Endometrial microvascular endothelial cells (primary cell): ENCODE results near the gene GRHL1. TPM values are rescaled to one million over a fixed set of nuclear protein-coding genes. Genes with fewer than 3 reads are reported as not detected.

ENCODE experiments used
- in situ Hi-C: cut with HindIII; loops from 2 replicates; pipeline ENCODE4 v1.10.0; 2017; ENCODE audit warnings: low sequenced_read_pairs, low pct_unique_long_range_greater_than_20kb; ENCODE audit errors: inconsistent ontology term
- total RNA-seq: library from RNA; depleted of rRNA; stranded (reverse); fragments of >200 nt; gene quantifications from one replicate; pipeline ENCODE4 v1.2.3, GENCODE V29; 2015; ENCODE audit errors: inconsistent ontology term

The GRHL1 gene
- total RNA-seq, 1 donor from 2014 or later = 3.2 TPM

DNA sequence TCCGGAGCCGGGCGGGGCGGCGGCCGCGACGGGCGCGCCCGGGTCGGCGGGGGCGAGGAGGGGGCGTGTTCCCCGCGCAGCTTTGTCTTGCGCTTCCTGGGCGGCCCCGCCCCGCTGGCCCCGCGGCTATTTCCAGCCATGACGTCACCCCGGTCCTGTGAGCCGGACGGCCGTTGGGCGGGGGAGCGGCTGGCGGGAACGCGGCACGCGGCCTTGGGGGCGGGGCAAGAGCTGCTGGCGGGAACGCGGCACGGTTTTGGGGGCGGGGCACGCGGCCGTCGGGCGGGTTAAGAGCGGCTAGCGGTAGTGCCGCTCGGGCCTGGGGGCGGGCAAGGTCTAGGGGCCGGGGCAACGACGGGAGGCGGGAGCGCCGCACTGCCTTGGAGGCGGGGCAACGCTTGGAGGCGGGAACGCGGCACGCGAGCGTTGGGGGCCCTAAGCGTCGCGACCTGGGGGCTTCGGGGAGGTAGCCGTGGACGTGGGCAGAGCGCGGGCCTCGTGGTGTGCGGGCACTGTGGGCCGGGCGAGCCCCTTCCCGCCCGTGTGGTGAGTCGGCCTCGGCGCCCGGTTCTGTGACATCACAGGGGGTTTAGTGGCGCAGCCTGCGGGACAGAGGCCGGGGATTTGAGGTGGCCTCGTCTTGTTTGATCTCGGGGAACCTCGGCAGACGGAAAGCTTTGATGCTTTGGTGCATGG, 92.6 kb downstream of the GRHL1 start:
- in situ Hi-C loops = loop anchor here (25.0 kb wide), 1 partner anchor 232 kb away; no protein-coding TSS in a partner anchor

DNA sequence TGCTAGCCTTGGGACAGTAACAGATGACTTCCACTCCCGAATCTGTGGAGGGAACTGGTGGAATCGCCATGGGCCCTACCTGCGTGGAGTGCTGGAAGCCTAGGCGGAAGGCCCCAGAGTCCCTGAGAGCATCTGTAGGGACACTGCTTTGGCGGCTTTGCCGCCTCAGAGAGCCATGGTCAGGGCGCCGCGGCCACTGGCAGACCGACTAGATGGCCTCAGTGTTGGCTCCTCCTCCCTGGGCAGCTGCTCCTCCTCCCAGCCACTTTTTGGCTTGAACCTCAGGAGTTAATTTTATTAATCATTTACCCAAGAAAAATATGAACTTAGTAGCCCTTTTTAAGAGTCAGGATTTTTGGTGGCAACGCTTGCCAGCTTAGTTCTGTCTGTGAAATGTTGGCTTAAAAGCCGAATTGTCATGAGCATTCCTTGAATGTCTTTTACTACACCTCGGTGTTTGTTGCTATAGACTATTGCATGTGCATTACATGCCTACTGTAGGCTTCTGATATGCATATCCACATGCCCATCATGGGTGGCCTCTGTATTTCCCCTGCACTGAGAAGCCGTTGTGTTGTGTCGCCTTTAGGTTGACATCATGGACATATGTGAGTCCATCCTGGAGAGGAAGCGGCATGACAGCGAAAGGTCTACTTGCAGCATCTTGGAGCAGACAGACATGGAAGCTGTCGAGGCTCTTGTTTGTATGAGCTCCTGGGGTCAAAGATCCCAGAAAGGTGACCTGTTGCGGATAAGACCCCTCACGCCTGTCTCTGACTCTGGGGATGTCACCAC, 94.3 kb downstream of the GRHL1 start:
- in situ Hi-C loops = loop anchor here (25.0 kb wide), 1 partner anchor 233 kb away; no protein-coding TSS in a partner anchor

DNA sequence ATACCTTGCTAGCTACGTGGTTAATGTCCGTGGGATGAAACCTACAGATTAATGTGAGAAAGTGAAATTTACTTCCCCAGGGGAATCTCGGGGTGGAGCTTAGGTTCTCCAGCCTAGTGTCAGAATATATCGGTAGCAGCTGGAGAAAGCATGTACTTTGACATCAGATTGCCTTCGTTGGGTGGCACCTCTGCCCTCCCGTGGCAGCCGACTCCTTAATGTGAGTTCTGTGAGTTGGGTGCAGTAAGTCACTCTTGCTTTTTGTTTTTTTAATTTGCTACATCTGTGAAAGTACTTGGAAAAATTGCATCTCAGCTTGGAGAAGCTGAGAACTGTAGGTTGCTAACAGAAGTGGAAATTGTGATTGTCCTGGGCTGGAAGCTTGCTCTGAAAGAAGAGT, 95.4 kb downstream of the GRHL1 start:
- in situ Hi-C loops = loop anchor here (25.0 kb wide), 1 partner anchor 235 kb away; no protein-coding TSS in a partner anchor

DNA sequence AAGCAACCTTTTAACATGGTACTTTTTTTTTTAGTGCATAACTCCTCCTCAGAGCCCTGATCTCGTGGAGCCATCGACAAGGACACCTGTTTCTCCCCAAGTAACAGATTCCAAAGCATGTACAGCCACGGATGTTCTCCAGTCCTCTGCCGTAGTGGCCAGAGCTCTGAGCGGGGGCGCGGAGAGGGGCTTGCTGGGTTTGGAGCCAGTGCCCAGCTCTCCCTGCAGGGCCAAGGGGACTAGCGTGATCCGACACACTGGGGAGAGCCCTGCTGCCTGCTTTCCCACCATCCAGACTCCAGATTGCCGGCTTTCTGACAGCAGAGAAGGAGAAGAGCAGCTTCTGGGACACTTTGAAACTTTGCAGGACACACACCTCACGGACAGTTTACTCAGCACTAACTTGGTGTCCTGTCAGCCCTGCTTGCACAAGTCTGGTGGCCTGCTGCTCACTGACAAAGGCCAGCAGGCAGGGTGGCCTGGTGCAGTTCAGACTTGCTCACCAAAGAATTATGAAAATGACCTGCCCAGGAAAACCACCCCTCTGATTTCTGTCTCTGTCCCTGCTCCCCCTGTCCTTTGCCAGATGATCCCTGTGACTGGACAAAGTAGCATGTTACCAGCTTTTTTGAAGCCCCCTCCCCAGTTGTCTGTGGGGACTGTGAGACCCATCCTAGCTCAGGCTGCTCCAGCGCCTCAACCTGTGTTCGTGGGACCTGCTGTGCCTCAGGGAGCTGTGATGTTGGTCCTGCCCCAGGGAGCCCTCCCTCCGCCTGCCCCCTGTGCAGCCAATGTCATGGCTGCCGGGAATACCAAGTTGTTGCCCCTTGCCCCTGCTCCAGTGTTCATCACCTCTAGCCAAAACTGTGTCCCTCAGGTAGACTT, 96.4 kb downstream of the GRHL1 start:
- in situ Hi-C loops = loop anchor here (25.0 kb wide), 1 partner anchor 236 kb away; no protein-coding TSS in a partner anchor

DNA sequence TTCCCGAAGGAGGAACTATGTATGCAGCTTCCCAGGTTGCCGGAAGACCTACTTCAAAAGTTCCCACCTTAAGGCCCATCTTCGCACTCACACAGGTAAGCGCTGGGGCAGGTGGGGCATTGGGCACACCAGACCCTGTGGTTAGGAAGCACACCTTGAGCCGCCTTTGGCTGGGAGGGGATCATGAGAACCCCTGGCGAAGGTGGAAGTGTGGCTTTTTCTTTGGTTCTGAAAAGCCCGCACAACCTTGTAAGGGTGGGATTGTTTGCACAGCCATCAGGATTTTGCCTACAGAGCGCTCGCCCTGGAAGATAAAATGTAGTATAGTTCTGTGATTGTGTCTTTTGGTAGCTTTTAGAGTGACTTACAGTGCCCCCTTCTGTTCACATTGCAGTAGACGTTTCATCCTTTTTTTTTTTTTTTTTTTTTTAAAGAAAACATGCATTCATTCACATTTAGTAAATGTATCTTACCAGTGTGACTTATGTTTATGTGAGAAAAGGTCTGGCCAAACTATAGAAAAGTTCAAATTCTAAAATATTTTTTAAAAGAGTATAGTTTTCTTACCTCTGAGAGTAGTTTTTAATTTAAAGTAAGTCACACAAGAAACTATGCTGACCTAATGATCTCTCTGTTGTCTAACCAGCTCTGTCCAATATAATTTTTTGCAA, 97.1 kb downstream of the GRHL1 start:
- in situ Hi-C loops = loop anchor here (25.0 kb wide), 1 partner anchor 236 kb away; no protein-coding TSS in a partner anchor

Other genes starting within 250 kb of the GRHL1 start
- 22.9 TPM for gene TAF1B, start 108.2 kb upstream of the GRHL1 start, total RNA-seq
- 4.3 TPM for gene KLF11, start 91.9 kb downstream of the GRHL1 start, total RNA-seq
- gene CYS1, start 128.7 kb downstream of the GRHL1 start, total RNA-seq = not detected
- gene RRM2, start 171.0 kb downstream of the GRHL1 start, total RNA-seq = 134 TPM